Measurements from ENCODE around the gene STXBP3.

Gene STXBP3

DNA sequence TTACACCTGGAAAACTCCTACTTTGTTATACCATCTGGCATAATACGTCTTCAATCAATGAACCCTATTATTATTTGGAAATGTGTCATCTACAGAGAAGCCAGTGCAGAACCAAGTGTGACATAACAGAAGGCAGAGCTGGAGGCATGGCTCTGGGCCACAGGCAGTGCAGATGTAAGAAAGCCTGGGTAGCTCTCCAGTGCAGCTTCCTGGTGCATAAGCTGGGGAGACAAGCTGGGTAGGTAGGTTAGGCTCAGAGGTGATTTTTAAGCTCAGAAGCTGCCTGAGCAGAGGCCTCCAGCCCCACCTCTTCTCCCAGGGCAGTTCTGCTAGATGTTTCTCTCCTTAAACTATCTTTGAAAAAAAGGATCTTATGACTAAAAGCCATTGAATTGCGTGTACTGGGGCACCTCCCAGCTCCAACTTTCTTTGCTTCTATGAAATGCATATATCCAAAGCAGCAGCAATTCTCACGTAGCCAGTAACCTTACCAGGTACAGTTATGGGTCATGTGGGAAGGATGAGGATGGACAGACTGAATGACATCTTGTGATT is 79.7 kb downstream of the STXBP3 start:
- no peak for TF ChIP-seq EZH2phosphoT487 (IDR thresholded peaks at IDR 0.05; ENCODE audit: low read length)
- TF ChIP-seq, protein P1, sequence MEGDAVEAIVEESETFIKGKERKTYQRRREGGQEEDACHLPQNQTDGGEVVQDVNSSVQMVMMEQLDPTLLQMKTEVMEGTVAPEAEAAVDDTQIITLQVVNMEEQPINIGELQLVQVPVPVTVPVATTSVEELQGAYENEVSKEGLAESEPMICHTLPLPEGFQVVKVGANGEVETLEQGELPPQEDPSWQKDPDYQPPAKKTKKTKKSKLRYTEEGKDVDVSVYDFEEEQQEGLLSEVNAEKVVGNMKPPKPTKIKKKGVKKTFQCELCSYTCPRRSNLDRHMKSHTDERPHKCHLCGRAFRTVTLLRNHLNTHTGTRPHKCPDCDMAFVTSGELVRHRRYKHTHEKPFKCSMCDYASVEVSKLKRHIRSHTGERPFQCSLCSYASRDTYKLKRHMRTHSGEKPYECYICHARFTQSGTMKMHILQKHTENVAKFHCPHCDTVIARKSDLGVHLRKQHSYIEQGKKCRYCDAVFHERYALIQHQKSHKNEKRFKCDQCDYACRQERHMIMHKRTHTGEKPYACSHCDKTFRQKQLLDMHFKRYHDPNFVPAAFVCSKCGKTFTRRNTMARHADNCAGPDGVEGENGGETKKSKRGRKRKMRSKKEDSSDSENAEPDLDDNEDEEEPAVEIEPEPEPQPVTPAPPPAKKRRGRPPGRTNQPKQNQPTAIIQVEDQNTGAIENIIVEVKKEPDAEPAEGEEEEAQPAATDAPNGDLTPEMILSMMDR (IDR thresholded peaks at IDR 0.05; ENCODE audit: low read length): no peak
- no peak for TF ChIP-seq EZH2 (optimal IDR thresholded peaks at IDR 0.05; ENCODE audit: low read depth, low read length)
- DNase-seq: no peak
- H3K27me3 ChIP-seq (replicated peaks; ENCODE audit: insufficient read depth, low read length): no peaks in the 10 kb centered on the region

DNA sequence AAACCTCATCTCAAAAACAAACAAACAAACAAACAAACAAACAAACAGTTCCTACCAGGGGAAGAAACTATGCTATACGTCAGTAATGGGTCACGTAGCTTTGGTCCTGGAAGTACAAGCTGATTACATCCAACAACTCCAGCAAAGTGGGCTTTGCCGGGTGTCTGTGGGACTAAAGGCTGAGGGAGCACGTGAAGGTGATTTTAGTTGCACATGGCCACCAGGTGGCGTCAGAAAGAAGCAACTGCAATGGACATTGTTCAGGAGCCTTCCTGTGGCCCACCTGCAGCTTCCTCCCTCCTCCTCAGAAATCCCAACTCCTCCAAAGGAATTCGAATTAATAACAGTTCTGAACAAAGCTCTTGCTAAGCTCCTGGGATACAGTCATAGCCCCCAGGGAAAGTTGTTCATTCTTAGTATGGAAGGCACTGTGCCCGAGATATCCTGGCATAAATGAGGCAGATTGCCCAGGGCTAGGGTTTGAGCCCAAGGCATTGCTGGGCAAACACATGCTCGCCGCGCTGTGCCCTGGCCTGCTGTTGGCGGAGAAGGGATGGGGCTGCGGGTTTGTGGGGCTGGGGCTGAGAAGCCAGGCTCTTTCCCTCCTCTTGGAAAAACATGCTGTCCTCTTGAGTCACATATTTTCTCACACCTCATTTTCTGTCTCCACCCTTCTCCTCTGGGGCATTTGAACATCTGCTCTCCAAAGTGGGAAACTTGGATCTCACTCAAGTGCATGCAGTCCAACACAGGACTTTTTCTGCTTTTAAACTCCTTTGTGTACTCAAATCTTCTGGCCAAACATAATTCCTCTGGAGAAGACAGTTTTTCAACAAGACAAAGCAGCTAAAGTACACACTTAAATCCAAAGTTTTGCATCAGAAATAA is 81.8 kb downstream of the STXBP3 start:
- Histone ChIP-seq H3K9ac (ENCODE audit: low read length) (no peak overlapping the region), H3K9me3 (replicated peaks; ENCODE audit: insufficient read depth, low read length) (no peaks in the 10 kb centered on the region), H3K4me2 (ENCODE audit: low read depth, low read length) (no peak overlapping the region), H3F3A (ENCODE audit: insufficient read depth, low read length) (no peaks in the 10 kb centered on the region), H3K79me2 (ENCODE audit: low read length) (no peaks in the 10 kb centered on the region), H3K36me3 (replicated peaks; ENCODE audit: insufficient read depth, low read length) (no peaks in the 10 kb centered on the region), H3K4me1 (ENCODE audit: low read length) (no peaks in the 10 kb centered on the region), H4K20me1 (ENCODE audit: insufficient read depth, low read length) (no peaks in the 10 kb centered on the region), H3K27me3 (replicated peaks; ENCODE audit: insufficient read depth, low read length) (no peaks in the 10 kb centered on the region), H2AFZ (ENCODE audit: low read length) (no peak overlapping the region), H3K27ac (ENCODE audit: low read length) (no peak overlapping the region), H3K9me2 (replicated peaks; ENCODE audit: insufficient read depth, low read length) (no peaks in the 10 kb centered on the region), H3K4me3 (ENCODE audit: low read length) (no peak overlapping the region)
- TF ChIP-seq EZH2 (optimal IDR thresholded peaks at IDR 0.05; ENCODE audit: low read depth, low read length): no peak
- TF ChIP-seq, protein P1 (IDR thresholded peaks at IDR 0.05; ENCODE audit: low read length): peak; percentile 51
- DNase-seq: peak; percentile 41

More for the DNA sequence above, 79.7 kb downstream of the STXBP3 start:
- Histone ChIP-seq H3K4me3 (ENCODE audit: low read length) (no peak overlapping the region), H3K27ac (ENCODE audit: low read length) (no peak overlapping the region), H3K4me1 (ENCODE audit: low read length) (no peaks in the 10 kb centered on the region), H3K36me3 (replicated peaks; ENCODE audit: insufficient read depth, low read length) (no peaks in the 10 kb centered on the region), H2AFZ (ENCODE audit: low read length) (no peak overlapping the region), H3K9me3 (replicated peaks; ENCODE audit: insufficient read depth, low read length) (no peaks in the 10 kb centered on the region), H3F3A (ENCODE audit: insufficient read depth, low read length) (no peaks in the 10 kb centered on the region), H4K20me1 (ENCODE audit: insufficient read depth, low read length) (no peaks in the 10 kb centered on the region), H3K4me2 (ENCODE audit: low read depth, low read length) (no peak overlapping the region), H3K9me2 (replicated peaks; ENCODE audit: insufficient read depth, low read length) (no peaks in the 10 kb centered on the region), H3K9ac (ENCODE audit: low read length) (no peak overlapping the region), H3K79me2 (ENCODE audit: low read length) (no peaks in the 10 kb centered on the region)

DNA sequence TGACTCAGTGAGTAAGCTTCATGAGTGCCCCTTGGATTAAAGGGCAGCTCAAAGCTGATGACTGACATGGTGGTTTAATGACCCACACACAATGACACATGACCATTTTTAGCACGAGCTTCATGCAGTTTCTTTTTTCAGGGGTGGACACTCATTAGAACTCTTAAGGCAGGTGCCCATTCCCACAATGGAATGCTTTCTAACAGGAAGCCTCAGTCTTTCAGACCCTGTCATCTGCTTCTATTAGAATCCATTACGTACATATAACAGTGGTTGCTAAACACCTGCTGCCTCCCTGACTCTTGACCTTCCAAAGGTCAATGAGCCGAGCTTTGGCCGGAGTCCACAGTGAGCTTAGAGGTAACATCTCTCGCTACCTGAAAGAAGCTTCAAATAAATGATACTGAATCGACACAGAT is 83.0 kb downstream of the STXBP3 start:
- H2AFZ ChIP-seq (ENCODE audit: low read length): no peak overlapping the region
- no peaks in the 10 kb centered on the region for H4K20me1 ChIP-seq (ENCODE audit: insufficient read depth, low read length)
- no peaks in the 10 kb centered on the region for H3K9me2 ChIP-seq (replicated peaks; ENCODE audit: insufficient read depth, low read length)
- H3K36me3 ChIP-seq (replicated peaks; ENCODE audit: insufficient read depth, low read length): no peaks in the 10 kb centered on the region
- H3K4me2 ChIP-seq (ENCODE audit: low read depth, low read length): no peak overlapping the region
- no peak overlapping the region for H3K4me3 ChIP-seq (ENCODE audit: low read length)
- H3K9ac ChIP-seq (ENCODE audit: low read length): no peak overlapping the region
- no peak for DNase-seq
- no peaks in the 10 kb centered on the region for H3K27me3 ChIP-seq (replicated peaks; ENCODE audit: insufficient read depth, low read length)
- H3K79me2 ChIP-seq (ENCODE audit: low read length): no peaks in the 10 kb centered on the region
- H3K27ac ChIP-seq (ENCODE audit: low read length): no peak overlapping the region
- no peaks in the 10 kb centered on the region for H3F3A ChIP-seq (ENCODE audit: insufficient read depth, low read length)
- H3K9me3 ChIP-seq (replicated peaks; ENCODE audit: insufficient read depth, low read length): no peaks in the 10 kb centered on the region
- TF ChIP-seq EZH2 (optimal IDR thresholded peaks at IDR 0.05; ENCODE audit: low read depth, low read length) (no peak), EZH2phosphoT487 (IDR thresholded peaks at IDR 0.05; ENCODE audit: low read length) (no peak)
- TF ChIP-seq, protein P1 (IDR thresholded peaks at IDR 0.05; ENCODE audit: low read length): no peak
- no peaks in the 10 kb centered on the region for H3K4me1 ChIP-seq (ENCODE audit: low read length)
